GM18951 (cell line): Measurements from ENCODE around the gene RNF20.

Experiments used
- POLR2A ChIP-seq: IDR thresholded peaks from 4 replicates; pipeline ENCODE4 v1.6.1; 2011; ENCODE audit warnings: mild to moderate bottlenecking; ENCODE audit not compliant: insufficient read length, insufficient read depth; ENCODE audit errors: extremely low read depth
- in situ Hi-C: fragments of 300-500 bp; cut with MboI; formaldehyde crosslinking; loops from one replicate; pipeline ENCODE4 v1.12.0; 2022; ENCODE audit warnings: low sequenced_read_pairs, mixed read lengths, inconsistent platforms; ENCODE audit not compliant: unreplicated experiment

Gene RNF20, protein sequence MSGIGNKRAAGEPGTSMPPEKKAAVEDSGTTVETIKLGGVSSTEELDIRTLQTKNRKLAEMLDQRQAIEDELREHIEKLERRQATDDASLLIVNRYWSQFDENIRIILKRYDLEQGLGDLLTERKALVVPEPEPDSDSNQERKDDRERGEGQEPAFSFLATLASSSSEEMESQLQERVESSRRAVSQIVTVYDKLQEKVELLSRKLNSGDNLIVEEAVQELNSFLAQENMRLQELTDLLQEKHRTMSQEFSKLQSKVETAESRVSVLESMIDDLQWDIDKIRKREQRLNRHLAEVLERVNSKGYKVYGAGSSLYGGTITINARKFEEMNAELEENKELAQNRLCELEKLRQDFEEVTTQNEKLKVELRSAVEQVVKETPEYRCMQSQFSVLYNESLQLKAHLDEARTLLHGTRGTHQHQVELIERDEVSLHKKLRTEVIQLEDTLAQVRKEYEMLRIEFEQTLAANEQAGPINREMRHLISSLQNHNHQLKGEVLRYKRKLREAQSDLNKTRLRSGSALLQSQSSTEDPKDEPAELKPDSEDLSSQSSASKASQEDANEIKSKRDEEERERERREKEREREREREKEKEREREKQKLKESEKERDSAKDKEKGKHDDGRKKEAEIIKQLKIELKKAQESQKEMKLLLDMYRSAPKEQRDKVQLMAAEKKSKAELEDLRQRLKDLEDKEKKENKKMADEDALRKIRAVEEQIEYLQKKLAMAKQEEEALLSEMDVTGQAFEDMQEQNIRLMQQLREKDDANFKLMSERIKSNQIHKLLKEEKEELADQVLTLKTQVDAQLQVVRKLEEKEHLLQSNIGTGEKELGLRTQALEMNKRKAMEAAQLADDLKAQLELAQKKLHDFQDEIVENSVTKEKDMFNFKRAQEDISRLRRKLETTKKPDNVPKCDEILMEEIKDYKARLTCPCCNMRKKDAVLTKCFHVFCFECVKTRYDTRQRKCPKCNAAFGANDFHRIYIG

DNA sequence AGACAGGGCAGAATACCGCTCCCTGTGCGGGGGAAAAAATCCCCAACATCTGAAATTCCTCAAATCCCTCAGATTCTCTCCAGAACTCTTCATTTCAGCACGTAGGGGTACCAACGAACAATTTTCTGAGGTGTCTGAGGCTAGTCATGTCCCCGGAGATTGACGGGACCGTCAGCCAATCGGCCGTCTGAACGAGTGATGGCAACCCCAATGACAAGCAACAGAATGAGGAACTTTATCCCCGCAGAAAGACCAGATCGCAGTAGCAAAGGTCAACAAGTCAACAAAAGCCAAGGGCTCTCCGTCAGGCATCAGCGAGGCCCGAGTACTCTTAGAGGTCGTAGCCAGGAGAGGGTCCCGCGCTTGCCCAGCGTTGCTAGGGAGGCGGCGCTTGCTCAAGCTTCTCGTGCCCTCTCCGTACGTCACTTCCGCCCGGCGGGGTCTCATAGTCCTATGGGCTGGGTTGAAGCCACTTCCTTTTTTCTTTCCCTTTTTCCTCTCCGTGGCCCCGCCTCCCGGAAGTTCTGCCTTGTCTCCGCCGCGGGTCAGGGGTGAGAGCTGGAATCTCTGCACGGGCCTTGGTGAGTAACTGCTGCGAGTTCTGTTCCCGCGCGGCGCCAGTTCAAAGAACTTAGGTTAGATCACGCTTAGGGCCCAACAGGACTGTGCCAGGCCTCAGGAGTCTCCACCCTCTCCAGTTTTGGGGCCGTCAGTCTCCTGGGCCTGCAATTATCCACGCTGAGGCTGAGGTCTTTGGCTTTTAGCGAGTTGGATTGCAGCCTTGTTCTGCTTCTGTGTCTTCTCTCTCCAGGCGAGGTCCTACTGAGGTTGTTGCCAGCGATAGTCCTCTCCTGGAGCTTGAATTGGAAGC, at the start of gene RNF20:
Gene RNF20, plus strand, starts transcription at position 520 of the 871 bp plus-strand sequence. CDS start 1,571 bp downstream, outside the sequence.
- peak; percentile 70 for TF ChIP-seq POLR2A
- in situ Hi-C loops, result no loop called here

DNA sequence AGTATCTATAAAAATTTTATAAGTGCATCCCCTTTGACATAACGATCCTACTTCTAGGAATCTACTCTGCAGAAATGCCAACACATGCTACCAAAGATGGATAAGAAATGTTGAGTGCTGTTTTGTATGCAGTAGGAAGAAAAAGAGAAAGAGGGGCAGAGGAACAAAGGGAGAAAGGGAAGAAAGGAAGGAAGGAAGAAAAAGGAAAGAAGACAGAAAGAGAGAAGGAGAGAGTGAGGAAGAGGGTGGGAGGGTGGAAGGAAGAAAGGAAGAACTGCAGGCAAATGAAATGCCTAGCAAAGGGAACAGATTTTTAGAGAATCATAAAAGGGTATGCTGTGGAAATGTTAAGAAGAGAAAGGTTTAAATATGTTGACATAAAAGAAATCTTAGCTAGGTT, 49.6 kb upstream of the RNF20 start:
- no peak for TF ChIP-seq POLR2A
- in situ Hi-C loops, result no loop called here

DNA sequence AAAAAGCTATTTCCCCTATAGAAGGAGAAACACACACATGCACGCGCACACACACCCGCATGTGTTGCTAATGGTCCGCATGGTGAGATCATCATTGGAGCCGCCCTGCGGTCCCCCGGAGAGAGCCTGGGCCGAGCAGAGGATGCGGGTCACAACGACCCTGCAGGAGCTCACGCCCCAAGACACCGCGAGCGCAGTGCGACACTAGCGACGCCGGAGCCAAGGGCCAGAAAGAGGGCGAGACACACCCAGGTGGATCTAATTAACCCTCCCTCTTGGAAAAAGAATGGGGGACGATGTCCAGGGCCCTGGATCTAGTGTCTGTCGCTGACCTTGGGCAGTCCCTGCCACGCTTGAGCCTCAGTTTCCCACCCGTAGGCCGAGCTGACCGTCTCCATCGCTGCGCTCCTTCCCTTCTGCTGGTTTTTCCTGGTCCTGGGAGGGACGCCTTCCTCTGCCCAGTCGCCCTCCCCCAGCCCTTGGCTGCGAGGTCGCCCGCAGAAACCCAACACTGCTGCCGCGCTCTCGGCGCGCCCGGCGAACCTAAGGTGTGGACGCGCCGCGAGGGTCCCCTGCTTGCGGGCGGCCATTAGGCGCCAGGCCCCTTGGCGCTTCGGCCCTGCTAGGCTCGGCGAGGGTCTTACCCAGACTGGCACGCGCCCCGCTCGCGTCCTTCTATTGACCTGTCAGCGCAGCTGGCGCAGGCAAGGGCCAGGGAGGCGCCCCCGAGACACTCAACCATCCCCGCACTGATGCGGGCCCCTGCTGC, 47.5 kb upstream of the RNF20 start:
- in situ Hi-C loops, result no loop called here
- TF ChIP-seq POLR2A, result no peak

DNA sequence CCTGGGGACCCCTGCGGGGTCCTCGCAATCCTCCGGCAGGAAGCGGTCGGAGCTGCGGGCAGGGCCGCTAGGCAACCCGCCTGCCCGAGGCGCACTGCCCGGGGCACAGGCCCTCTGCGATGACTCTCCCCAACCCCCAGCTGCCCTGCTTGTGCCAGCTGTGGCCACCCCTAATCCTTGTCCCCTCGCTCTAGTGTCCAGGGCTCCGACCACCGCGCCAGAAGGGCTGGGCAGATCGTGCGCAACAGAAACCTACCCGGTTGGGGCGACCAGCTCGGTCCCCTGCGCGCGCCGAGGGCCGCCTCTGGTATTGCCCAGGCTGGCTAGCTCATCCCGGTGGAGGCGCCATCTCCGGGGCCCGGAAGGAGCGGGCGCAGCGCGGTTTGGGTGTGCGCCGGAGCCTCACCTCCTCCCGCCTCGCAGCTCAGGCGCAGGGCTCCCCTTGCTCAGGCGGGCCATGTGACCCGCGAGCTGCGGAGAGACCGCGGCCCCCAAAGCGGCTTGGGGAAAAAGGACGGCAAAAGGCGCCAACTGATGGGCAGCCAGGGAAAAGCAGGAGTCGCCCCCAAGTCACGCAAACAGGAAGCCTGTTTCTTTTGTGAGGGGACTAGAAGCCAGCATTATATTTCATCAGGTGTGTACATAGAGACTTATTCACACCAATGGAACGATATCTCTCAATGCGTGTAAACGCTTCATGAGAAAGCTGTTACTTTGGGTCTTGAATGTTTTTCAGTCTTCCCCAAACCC, 46.8 kb upstream of the RNF20 start:
- no peak for TF ChIP-seq POLR2A
- in situ Hi-C loops, result no loop called here

DNA sequence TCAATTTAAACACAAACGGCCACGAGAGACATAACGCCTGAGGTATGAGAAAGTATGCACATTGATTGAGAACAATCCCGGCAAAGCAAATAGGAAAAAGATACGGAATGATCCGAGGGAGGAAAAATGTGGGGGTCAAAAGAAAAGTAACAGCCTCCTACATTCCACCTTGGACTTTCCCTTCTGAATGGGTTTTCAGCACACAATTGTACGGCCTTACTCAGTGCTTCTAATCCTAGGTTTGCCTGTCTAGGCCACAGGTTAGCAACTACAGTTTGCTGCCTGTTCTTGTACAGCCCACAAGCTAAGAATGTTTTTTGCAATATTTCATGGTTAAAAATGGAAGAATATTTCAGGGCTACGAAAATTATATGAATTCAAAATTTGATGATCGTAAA, 46.2 kb upstream of the RNF20 start:
- TF ChIP-seq POLR2A, result no peak
- in situ Hi-C loops, result no loop called here

DNA sequence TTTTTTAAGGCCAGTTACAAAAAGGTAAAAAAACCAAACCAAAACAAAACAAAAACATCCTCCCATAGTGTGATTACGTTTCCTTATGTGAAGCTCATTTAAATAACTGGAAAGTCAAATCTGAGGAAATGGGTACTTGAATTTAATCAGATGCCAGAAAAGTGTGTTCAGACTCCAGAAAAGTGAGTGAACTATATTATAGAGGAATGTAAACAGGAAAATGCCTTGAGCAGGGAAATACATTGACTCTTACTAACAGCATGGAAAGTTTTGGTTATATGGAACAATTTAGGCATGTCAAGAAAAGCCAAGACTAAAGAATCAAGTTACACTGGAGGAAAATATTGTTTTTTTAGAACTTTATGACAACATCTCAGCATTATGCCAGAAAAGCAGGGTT, 37.8 kb upstream of the RNF20 start:
- TF ChIP-seq POLR2A, result no peak
- in situ Hi-C loops, result no loop called here

DNA sequence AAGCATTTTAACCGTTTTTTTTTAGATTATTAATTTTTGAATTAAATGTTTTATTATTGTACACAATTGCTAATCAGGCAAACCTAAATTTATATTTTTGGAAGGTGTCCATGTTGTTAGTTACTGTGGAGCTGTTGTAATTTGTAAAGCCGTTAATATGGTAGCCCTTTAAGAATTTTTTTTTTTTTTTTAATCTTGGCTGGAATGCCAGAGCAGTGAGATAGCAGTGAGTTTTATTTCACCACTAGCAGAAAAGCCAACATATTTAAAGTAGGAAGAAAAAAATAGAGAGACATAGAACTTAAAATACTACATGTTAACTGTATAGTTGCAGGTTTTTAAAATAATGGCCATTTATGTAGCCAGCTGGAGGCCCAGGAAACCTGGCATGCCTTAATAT, 35.3 kb upstream of the RNF20 start:
- no peak for TF ChIP-seq POLR2A
- in situ Hi-C loops, result no loop called here

DNA sequence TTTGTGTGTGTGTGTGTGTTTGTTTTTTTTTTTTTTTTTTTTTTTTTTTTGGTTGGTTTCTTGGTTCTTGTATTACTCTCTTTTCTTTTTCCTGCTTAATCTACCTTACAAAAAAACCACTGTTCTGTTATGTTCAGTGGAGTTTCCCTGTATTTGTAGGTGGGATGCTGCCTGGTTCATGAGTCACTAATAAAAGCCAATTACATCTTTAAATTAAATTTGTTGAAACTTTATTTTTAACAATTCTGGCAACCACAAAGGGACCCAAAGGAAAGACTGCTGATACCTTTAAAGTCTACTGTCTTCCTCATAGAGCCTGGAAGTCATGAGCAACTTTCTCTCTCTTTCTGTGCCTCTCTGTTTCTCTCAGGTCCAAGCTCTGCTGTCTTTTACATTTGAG, 29.5 kb upstream of the RNF20 start:
- no peak for TF ChIP-seq POLR2A
- in situ Hi-C loops, result no loop called here

DNA sequence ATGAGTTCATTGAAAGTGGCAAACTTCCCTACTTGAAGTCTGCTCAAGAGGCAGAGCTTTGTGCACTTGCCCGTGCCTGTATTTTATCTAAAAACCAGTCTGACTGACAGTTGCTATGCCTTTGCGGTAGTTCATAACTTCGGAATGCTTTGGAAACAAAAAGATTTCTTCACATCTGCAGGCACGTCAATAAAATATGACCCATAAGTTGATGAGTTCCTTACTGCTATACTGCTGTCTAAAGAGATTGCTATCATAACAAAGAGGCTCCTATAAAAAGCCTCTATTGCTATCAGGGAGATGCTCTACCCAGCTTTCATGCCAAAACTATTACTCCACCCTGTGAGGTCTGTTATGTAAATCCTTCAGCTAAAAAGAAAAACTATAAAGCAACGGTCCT, 25.4 kb upstream of the RNF20 start:
- in situ Hi-C loops, result no loop called here

DNA sequence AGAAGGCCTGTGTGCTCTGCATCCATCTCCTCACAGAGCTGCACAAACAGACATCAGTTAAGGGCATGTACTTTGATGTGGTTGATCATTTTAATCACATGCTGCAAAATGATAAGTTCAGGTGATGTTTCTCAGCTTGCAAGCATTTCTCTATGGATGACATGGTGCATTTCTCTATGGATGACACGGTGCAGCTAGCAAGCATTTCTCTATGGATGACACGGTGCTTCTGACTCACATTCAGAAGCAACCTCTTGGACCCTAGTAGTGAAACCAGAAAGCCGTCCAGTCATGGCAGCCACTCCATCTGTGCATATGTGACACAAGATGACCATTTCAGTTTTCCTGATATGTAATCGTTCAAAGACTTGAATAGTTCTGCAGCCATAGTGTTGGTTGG, 24.1 kb upstream of the RNF20 start:
- in situ Hi-C loops, result no loop called here
- TF ChIP-seq POLR2A, result no peak

More for the DNA sequence above, 25.4 kb upstream of the RNF20 start:
- no peak for TF ChIP-seq POLR2A

DNA sequence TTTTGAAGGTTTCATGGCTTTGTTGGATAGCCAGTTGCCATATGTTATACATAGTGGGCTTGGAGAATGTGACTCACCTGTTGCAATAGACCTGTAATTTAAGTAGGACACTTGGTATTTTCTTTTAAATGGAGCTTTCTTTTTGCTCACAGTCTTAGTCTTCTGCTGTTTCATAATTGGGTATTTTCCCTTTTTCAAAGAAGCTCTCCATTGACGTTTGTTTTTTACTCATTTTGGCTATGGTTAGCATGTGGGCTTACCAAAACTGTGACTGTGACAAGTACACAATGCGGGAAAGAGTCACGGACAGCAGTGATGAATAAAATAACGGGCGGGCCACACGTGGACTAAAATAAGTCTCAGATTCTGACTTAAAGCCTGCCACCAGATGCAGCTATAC, 23.2 kb upstream of the RNF20 start:
- in situ Hi-C loops, result no loop called here

DNA sequence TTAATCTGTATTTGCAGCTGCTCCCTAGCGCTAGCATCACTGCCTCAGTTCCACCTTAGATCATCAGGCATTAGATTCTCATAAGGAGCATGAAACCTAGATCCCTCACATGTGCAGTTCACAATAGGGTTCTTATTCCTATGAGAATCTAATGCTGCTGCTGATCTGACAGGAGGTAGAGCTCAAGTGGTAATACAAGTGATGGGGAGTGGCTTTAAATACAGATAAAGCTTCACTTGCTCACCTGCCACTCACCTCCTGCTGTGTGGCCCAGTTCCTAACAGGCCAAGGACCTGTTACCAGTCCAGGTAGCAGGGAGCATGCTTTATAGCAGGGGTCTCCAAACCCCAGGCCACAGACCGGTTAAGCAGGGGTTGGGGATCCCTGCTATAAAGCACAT, 22.6 kb upstream of the RNF20 start:
- in situ Hi-C loops, result no loop called here
- TF ChIP-seq POLR2A, result no peak

More for the DNA sequence above, 23.2 kb upstream of the RNF20 start:
- TF ChIP-seq POLR2A, result no peak

DNA sequence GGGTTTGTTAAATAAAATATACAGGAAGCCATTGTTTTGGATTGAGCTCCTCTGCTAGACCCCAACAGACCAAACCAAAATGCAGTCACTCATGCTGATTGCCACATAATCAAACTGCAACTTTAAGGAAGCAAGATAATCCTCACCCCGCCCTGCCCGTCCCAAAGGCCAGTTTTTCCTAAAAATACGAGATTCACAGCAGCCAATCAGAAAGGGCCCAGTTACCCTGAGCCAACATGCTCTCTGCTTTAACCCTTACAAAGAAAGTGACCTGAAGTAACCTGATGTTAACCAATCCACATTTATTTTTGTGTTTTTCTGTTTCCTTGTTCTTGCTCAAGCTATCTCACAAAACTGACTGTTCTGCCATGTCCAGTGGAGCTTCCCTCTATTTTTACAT, 21.5 kb upstream of the RNF20 start:
- in situ Hi-C loops, result no loop called here
- TF ChIP-seq POLR2A, result no peak
